Chondrocyte (in vitro differentiated cells): ENCODE results near the gene FAT1. TPM values are rescaled to one million over a fixed set of nuclear protein-coding genes. Genes with fewer than 3 reads are reported as not detected.

Experiments used
- DNase-seq: peaks from one replicate; pipeline ENCODE4 v3.0.0; 2021; ENCODE audit warnings: mixed read lengths, low spot score
- H3K27ac Mint-ChIP-seq: one replicate; pipeline ENCODE4 v1.8.0; 2021; ENCODE audit warnings: mild to moderate bottlenecking, moderate library complexity, mixed read lengths; ENCODE audit not compliant: unreplicated experiment
- H3K27me3 Mint-ChIP-seq: 2 replicates; pipeline ENCODE4 v1.8.0; 2021; ENCODE audit warnings: low read depth, mixed read lengths
- H3K36me3 Mint-ChIP-seq: 2 replicates; pipeline ENCODE4 v1.8.0; 2021; ENCODE audit warnings: low read depth, mixed read lengths
- H3K4me1 Mint-ChIP-seq: 2 replicates; pipeline ENCODE4 v1.8.0; 2021; ENCODE audit warnings: low read depth, mild to moderate bottlenecking, mixed read lengths
- H3K4me3 Mint-ChIP-seq: one replicate; pipeline ENCODE4 v1.8.0; 2021; ENCODE audit warnings: mild to moderate bottlenecking, moderate library complexity, mixed read lengths; ENCODE audit not compliant: unreplicated experiment
- H3K9me3 Mint-ChIP-seq: 2 replicates; pipeline ENCODE4 v1.8.0; 2021; ENCODE audit warnings: low read depth, mixed read lengths
- total RNA-seq: library from RNA; stranded (reverse); gene quantifications from 3 replicates; pipeline ENCODE4 v1.2.1, GENCODE V29; 2021
- TF ChIP-seq, protein P1 (sequence below): fragments of 200-600 bp; sonication (generic); IDR thresholded peaks from 2 replicates; pipeline ENCODE4 v1.5.0; 2021; ENCODE audit warnings: antibody characterized with exemption, mild to moderate bottlenecking, moderate library complexity

Gene FAT1
- total RNA-seq, 1 donor from 2014 or later: 671 TPM

- DNase-seq: no peak
- Mint-ChIP-seq H3K9me3 (no peaks in the 10 kb centered on the region), H3K4me3 (no peak overlapping the region), H3K4me1 (peaks cover 65% of the 10 kb centered on the region), H3K27ac (peak overlapping the region; percentile 81), H3K36me3 (peaks cover 18% of the 10 kb centered on the region), H3K27me3 (no peaks in the 10 kb centered on the region)
- TF ChIP-seq, protein P1, sequence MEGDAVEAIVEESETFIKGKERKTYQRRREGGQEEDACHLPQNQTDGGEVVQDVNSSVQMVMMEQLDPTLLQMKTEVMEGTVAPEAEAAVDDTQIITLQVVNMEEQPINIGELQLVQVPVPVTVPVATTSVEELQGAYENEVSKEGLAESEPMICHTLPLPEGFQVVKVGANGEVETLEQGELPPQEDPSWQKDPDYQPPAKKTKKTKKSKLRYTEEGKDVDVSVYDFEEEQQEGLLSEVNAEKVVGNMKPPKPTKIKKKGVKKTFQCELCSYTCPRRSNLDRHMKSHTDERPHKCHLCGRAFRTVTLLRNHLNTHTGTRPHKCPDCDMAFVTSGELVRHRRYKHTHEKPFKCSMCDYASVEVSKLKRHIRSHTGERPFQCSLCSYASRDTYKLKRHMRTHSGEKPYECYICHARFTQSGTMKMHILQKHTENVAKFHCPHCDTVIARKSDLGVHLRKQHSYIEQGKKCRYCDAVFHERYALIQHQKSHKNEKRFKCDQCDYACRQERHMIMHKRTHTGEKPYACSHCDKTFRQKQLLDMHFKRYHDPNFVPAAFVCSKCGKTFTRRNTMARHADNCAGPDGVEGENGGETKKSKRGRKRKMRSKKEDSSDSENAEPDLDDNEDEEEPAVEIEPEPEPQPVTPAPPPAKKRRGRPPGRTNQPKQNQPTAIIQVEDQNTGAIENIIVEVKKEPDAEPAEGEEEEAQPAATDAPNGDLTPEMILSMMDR: no peak
Observed at GRCh38 chr4:186650401-186651180, 73.1 kb downstream of the FAT1 start.

DNA sequence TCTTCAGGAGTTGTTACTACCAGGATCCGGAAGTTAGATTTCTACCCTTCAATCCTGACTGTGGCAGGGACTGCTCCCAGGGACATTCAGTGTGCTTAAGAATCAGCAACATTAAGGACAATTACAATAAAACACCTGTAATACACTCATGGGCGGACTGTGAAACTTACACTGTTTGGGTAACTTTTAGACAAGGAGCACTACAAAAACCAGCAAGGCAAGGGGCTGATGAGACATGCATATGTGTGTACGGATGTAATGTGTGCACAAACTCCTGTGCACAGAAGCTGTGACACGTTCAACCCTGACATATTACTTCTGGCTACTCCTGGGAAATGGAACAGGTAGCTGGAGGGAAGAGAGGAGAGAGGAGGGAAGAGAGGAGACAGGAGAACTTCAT lies 75.8 kb downstream of the FAT1 start:
- H3K9me3 Mint-ChIP-seq: no peaks in the 10 kb centered on the region
- peaks cover 25% of the 10 kb centered on the region for H3K36me3 Mint-ChIP-seq
- H3K4me1 Mint-ChIP-seq: peaks cover 65% of the 10 kb centered on the region
- H3K4me3 Mint-ChIP-seq: no peak overlapping the region
- TF ChIP-seq, protein P1: no peak
- no peak for DNase-seq
- H3K27ac Mint-ChIP-seq: peak overlapping the region; percentile 81
- no peaks in the 10 kb centered on the region for H3K27me3 Mint-ChIP-seq

DNA sequence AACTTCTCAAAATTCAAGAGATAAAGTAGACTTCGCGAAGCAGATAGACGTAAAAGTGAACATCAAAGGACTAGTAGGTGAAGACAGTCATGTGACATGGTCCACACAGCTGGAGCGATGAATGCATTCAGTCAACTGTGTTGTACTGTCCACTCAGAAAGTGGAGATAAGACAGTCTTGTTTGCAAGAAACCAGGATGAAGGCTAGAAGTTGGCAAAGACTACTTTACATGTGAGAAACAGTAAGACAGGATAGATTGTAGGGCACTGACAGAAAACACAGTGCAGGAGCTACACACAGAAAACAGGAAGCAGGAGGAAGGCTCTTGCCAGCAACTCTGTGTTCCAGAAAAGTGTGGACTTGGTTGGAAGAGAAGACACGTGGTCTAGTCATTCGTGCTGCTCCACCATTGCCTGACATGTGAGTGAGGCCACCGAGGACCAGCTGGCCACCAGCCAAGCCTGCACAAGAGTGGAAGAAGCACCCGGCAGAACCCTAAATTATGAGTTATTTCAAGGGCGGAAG lies 78.9 kb downstream of the FAT1 start:
- H3K27ac Mint-ChIP-seq: peak overlapping the region; percentile 74
- DNase-seq: no peak
- no peaks in the 10 kb centered on the region for H3K9me3 Mint-ChIP-seq
- peaks cover 39% of the 10 kb centered on the region for H3K4me1 Mint-ChIP-seq
- H3K36me3 Mint-ChIP-seq: peaks cover 29% of the 10 kb centered on the region
- no peak overlapping the region for H3K4me3 Mint-ChIP-seq
- no peaks in the 10 kb centered on the region for H3K27me3 Mint-ChIP-seq
- TF ChIP-seq, protein P1: no peak

DNA sequence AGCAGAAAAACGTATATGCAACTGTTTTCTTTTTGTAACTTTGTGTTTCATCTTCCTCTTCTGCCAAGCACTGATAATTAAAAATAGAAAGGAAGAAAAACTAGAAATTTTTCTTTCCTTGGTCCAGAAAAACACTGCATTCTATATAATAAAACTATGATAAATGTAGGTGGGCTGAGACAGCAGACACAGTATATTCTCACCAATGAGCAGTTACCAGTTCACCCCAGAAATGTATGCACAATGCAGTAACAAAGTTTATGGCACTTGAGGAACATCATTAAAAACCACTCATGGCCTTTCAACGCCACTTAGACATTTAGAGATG lies 79.4 kb downstream of the FAT1 start:
- TF ChIP-seq, protein P1: no peak
- Mint-ChIP-seq H3K36me3 (peaks cover 28% of the 10 kb centered on the region), H3K9me3 (no peaks in the 10 kb centered on the region), H3K4me1 (peaks cover 36% of the 10 kb centered on the region), H3K27ac (peak overlapping the region; percentile 74), H3K4me3 (no peak overlapping the region), H3K27me3 (no peaks in the 10 kb centered on the region)
- DNase-seq: no peak

DNA sequence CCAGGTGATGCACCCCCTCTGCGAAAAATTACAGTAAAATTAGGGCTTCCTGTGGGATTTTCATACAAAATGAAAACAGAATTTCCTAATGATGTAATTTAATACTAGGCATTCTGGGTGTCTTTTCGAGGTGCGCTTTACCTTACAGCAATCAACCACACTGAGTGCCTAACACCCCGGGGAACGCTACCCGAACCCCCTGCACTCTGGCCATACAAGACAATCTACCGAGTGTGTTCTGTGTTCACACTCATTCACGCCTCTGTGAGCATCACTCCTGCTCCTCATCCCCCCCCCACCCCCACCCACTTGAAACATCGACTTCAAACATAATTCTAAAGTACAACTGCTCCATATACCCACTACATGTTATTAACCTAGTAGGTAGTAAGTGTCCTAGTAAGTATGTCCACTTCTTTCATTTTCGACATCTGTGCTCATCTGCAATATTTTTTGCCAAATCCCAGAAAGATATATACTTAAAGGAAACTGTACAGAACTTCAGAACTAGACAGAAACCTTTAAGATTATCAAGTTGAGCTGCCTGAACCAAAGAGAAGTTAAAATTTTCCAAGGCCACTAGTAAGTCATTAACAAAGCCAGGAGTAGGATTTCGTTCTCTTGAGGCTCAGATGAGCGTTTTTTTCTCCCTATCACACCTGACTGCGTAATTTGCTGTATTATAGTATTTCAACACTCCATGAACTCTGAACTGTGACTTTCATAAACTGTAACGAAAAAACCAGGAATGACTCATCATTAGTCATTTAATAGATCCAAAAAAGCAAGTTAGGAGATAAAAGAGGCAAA lies 80.0 kb downstream of the FAT1 start:
- no peak for DNase-seq
- peaks cover 28% of the 10 kb centered on the region for H3K36me3 Mint-ChIP-seq
- H3K4me3 Mint-ChIP-seq: no peak overlapping the region

More for the DNA sequence above, 80.0 kb downstream of the FAT1 start:
- TF ChIP-seq, protein P1: no peak
- Mint-ChIP-seq H3K27me3 (no peaks in the 10 kb centered on the region), H3K27ac (peak overlapping the region; percentile 74), H3K9me3 (no peaks in the 10 kb centered on the region), H3K4me1 (peaks cover 34% of the 10 kb centered on the region)
